ENCODE data around the gene CEMIP.

DNA sequence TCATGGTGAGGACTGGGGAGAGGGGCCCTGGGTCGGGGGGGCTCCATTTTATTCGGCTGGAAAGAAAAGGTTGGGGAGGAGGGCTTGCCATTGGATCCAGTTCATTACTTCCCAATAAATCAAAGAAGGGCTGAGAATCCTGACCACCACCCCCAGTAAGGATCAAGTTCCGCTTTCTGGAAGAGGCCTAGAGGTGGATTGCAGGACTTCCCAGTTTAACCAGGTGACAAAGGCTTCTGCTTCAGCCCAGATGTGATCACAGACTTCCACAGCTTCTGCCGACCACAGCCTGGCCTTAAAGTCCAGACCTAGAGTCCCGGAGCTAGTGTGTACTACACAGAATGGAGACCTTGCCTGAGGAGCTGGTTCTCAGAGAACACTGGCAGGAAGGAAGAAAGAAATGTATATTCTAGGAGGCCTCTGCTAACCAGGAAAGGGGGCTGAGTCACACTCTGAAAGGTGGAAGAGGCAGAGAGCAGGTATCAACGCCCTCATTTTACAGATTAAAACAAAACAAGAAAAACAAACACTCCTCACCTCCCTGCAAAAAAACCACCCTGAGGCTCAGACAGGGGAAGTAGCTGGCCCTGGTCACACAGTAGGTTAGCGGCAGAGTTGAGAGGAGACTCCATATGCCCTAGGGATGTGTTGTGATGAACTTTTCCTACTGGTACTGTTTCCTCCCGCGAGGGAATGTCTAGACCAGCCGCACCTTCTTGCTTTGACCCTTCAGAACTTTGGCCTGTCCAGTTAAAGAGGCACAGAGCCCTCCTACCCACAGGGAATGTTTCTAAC is 1.1 kb upstream of the CEMIP start:
- TF ChIP-seq, protein P1, sequence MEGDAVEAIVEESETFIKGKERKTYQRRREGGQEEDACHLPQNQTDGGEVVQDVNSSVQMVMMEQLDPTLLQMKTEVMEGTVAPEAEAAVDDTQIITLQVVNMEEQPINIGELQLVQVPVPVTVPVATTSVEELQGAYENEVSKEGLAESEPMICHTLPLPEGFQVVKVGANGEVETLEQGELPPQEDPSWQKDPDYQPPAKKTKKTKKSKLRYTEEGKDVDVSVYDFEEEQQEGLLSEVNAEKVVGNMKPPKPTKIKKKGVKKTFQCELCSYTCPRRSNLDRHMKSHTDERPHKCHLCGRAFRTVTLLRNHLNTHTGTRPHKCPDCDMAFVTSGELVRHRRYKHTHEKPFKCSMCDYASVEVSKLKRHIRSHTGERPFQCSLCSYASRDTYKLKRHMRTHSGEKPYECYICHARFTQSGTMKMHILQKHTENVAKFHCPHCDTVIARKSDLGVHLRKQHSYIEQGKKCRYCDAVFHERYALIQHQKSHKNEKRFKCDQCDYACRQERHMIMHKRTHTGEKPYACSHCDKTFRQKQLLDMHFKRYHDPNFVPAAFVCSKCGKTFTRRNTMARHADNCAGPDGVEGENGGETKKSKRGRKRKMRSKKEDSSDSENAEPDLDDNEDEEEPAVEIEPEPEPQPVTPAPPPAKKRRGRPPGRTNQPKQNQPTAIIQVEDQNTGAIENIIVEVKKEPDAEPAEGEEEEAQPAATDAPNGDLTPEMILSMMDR (IDR thresholded peaks at IDR 0.05), result no peak
- no peak for TF ChIP-seq EP300 (IDR thresholded peaks at IDR 0.05)
- TF ChIP-seq POLR2AphosphoS5 (IDR thresholded peaks at IDR 0.05), result no peak
- no peak for TF ChIP-seq POLR2A (IDR thresholded peaks at IDR 0.05)
